Measurements from ENCODE around the gene ZBTB48.

ZBTB48 gene

GRCh38 chr1:6572653-6573383, 7.0 kb upstream of the ZBTB48 start:
- no peak for DNase-seq (ENCODE audit: low spot score)

- no peak for DNase-seq (ENCODE audit: low spot score)
These were observed 5.7 kb upstream of the ZBTB48 start for GRCh38 chr1:6574025-6574620.

- DNase-seq (ENCODE audit: low spot score) = no peak
These were observed 5.0 kb upstream of the ZBTB48 start for GRCh38 chr1:6574818-6575217.

GRCh38 chr1:6577831-6578525, 1.8 kb upstream of the ZBTB48 start:
- no peak for DNase-seq (ENCODE audit: low spot score)

GRCh38 chr1:6578624-6579373, 995 bp upstream of the ZBTB48 start:
- no peak for DNase-seq (ENCODE audit: low spot score)

GRCh38 chr1:6580119-6580592, 362 bp downstream of the ZBTB48 start:
- no peak for DNase-seq (ENCODE audit: low spot score)

- DNase-seq (ENCODE audit: low spot score) = no peak
These were observed 1.0 kb downstream of the ZBTB48 start for GRCh38 chr1:6580593-6581409.

GRCh38 chr1:6581561-6582305, 1.9 kb downstream of the ZBTB48 start:
- DNase-seq (ENCODE audit: low spot score) = no peak

GRCh38 chr1:6582370-6582769, 2.6 kb downstream of the ZBTB48 start:
- no peak for DNase-seq (ENCODE audit: low spot score)

GRCh38 chr1:6584126-6585080, 4.6 kb downstream of the ZBTB48 start:
- DNase-seq (ENCODE audit: low spot score) = no peak

GRCh38 chr1:6585081-6585722, 5.4 kb downstream of the ZBTB48 start:
- no peak for DNase-seq (ENCODE audit: low spot score)

GRCh38 chr1:6585841-6586240, 6.0 kb downstream of the ZBTB48 start:
- DNase-seq (ENCODE audit: low spot score) = no peak

GRCh38 chr1:6586404-6586816, 6.6 kb downstream of the ZBTB48 start:
- DNase-seq (ENCODE audit: low spot score) = no peak

GRCh38 chr1:6587261-6588005, 7.6 kb downstream of the ZBTB48 start:
- no peak for DNase-seq (ENCODE audit: low spot score)

- DNase-seq (ENCODE audit: low spot score) = no peak
These were observed 8.5 kb downstream of the ZBTB48 start for GRCh38 chr1:6588128-6588892.

- no peak for DNase-seq (ENCODE audit: low spot score)
These were observed 9.2 kb downstream of the ZBTB48 start for GRCh38 chr1:6588893-6589520.

GRCh38 chr1:6590046-6590445, 10.3 kb downstream of the ZBTB48 start:
- DNase-seq (ENCODE audit: low spot score) = no peak

All from SK-N-DZ (cell line).